Pancreas (tissue), 10 donors: ENCODE results near the gene ROBO4. TPM values are rescaled to one million over a fixed set of nuclear protein-coding genes. Genes with fewer than 3 reads are reported as not detected.

Experiments
- ATAC-seq, 4 donors: fragments of 200-7000 bp; cut with Tn5 transposase; one replicate each; pipeline versions ENCODE4 v1.8.0 to v1.9.1; 2020; ENCODE audit warnings: mild to moderate bottlenecking in 4 of 4, moderate library complexity in 4 of 4
- DNase-seq, 6 donors: peaks; one replicate each; pipeline ENCODE4 v3.0.0-alpha.2; 2020
- FAIRE-seq: peaks from 2 replicates; lab custom pipeline; 2012; peaks lifted over from hg19 to GRCh38; lab: Jason Lieb, UNC
- H3K27ac ChIP-seq, 4 donors: fragments of 200-600 bp; sonication (generic); 1 replicate in 3 of 4; 2 replicates in 1 of 4; pipeline versions ENCODE4 v1.5.0 to v1.8.0; 2020
- H3K27me3 ChIP-seq, 4 donors: fragments of 200-600 bp; one replicate each; pipeline ENCODE4 v1.8.0; 2021
- H3K36me3 ChIP-seq, 3 donors: fragments of 200-600 bp; sonication (generic) in 1 of 3; one replicate each; pipeline versions ENCODE4 v1.5.0 to v1.8.0; 2020 to 2021
- H3K4me1 ChIP-seq, 3 donors: fragments of 200-600 bp; one replicate each; pipeline ENCODE4 v1.8.0; 2021
- H3K4me3 ChIP-seq, 4 donors: fragments of 200-600 bp; sonication (generic) in 2 of 4; one replicate each; pipeline versions ENCODE4 v1.5.0 to v1.8.0; 2020 to 2021
- H3K9me3 ChIP-seq, 4 donors: fragments of 200-600 bp; one replicate each; pipeline ENCODE4 v1.8.0; 2021
- CTCF ChIP-seq, 4 donors: fragments of 200-600 bp; sonication (generic) in 3 of 4; IDR thresholded peaks; one replicate each; pipeline versions ENCODE4 v1.5.0 to v1.8.0; 2021; ENCODE audit warnings: antibody characterized with exemption in 4 of 4
- WGBS, 2 donors: extraction: QIAGEN DNeasy Blood & Tissue Kit; methylation state at CpG; one replicate each; pipeline ENCODE4 v1.1.7; 2013; 5-methylcytosine and 5-hydroxymethylcytosine counted together
- intact Hi-C, 3 donors: fragments of 100-400 bp; cut with DNase I; formaldehyde crosslinking; loops; one replicate each; pipeline versions ENCODE4 v1.11.1 to v1.14.2; 2022
- polyA plus RNA-seq, 2 donors: library from polyadenylated mRNA; stranded (reverse); fragments of 200-250 nt; gene quantifications; one replicate each; pipeline ENCODE4 v1.2.3, GENCODE V29; 2013
- total RNA-seq, 6 donors: library from RNA; stranded (reverse); fragmentation: NEBNext Ultra II Directional in 4 of 6; extraction: Animal tissue kit (Norgen Biotek cat#: 25700) in 4 of 6; gene quantifications; one replicate each; pipeline versions ENCODE4 v1.2.1 to v1.2.4, GENCODE V29; 2021 to 2023
- donor health status: healthy with polysubstance abuse.
- donor health status: DM: no; HTN: no; CAD: no; lungs with moderate emphysema.
- donor health status: DM: no; HTN: no; CAD: no.
- donor health status: control.
- donor health status: control.
- donor health status: Bipolar disorder and iron deficiency.
- donor health status: DM: yes; HTN: yes; CAD: no.
- donor health status: DM: no; HTN: no; CAD: no.
- donor health status: DM: no; HTN: no; CAD: no.
- donor health status: DM: yes; HTN: yes; CAD: no.

Gene ROBO4
- total and polyA plus RNA-seq, 8 donors: 2.3 to 9.8 (median 3.8) TPM

- TF ChIP-seq CTCF (IDR thresholded peaks at IDR 0.05): no peak
- Histone ChIP-seq H3K36me3 (no peaks in the 10 kb centered on the region), H3K4me1 (peaks cover 0 to 5% (median 0%) of the 10 kb centered on the region in 3 donors), H3K27ac (no peak overlapping the region), H3K27me3 (peaks cover 0 to 6% (median 0%) of the 10 kb centered on the region in 4 donors), H3K9me3 (no peaks in the 10 kb centered on the region), H3K4me3 (no peak overlapping the region)
- ATAC-seq: no peak
- intact Hi-C loops: no loop called here
- WGBS, 2 donors: 75 to 83% methylated on average over 8 of the region's 8 CpGs
- peak in 1 of 6 donors; percentile 18 for DNase-seq
- FAIRE-seq: no peak
Observed at GRCh38 chr11:124873951-124874350, 23.7 kb downstream of the ROBO4 start.

GRCh38 chr11:124872741-124873140 lies 24.9 kb downstream of the ROBO4 start:
- Histone ChIP-seq H3K36me3 (no peaks in the 10 kb centered on the region), H3K27me3 (peaks cover 0 to 17% (median 0%) of the 10 kb centered on the region in 4 donors), H3K4me3 (no peak overlapping the region), H3K27ac (no peak overlapping the region), H3K4me1 (peaks cover 0 to 5% (median 0%) of the 10 kb centered on the region in 3 donors), H3K9me3 (no peaks in the 10 kb centered on the region)
- DNase-seq (peak in 1 of 6 donors; percentile 23), FAIRE-seq (no peak), ATAC-seq (no peak)
- intact Hi-C loops: no loop called here
- WGBS, 2 donors: 18 to 19% methylated on average over 9 of the region's 9 CpGs
- TF ChIP-seq CTCF (IDR thresholded peaks at IDR 0.05): no peak

GRCh38 chr11:124872280-124872679 lies 25.4 kb downstream of the ROBO4 start:
- no peak for TF ChIP-seq CTCF (IDR thresholded peaks at IDR 0.05)
- WGBS, 2 donors: 33 to 35% methylated on average over 8 of the region's 8 CpGs

GRCh38 chr11:124870430-124870829 lies 27.2 kb downstream of the ROBO4 start:
- H3K27me3 ChIP-seq: peaks cover 0 to 40% (median 7%) of the 10 kb centered on the region in 4 donors
- no peak overlapping the region for H3K27ac ChIP-seq
- no peak for FAIRE-seq
- intact Hi-C loops: no loop called here
- no peaks in the 10 kb centered on the region for H3K36me3 ChIP-seq
- 43 to 46% methylated on average over 7 of the region's 7 CpGs for WGBS, 2 donors
- no peaks in the 10 kb centered on the region for H3K9me3 ChIP-seq
- TF ChIP-seq CTCF (IDR thresholded peaks at IDR 0.05): no peak
- peaks cover 0 to 7% (median 0%) of the 10 kb centered on the region in 3 donors for H3K4me1 ChIP-seq
- H3K4me3 ChIP-seq: no peak overlapping the region
- no peak for ATAC-seq
- peak in 1 of 6 donors; percentile 45 for DNase-seq

More at GRCh38 chr11:124872280-124872679, 25.4 kb downstream of the ROBO4 start:
- Histone ChIP-seq H3K9me3 (no peaks in the 10 kb centered on the region), H3K36me3 (no peaks in the 10 kb centered on the region), H3K27me3 (peaks cover 0 to 22% (median 0%) of the 10 kb centered on the region in 4 donors), H3K4me3 (no peak overlapping the region), H3K27ac (no peak overlapping the region), H3K4me1 (peaks cover 0 to 5% (median 0%) of the 10 kb centered on the region in 3 donors)
- ATAC-seq: no peak
- DNase-seq: peak in 1 of 6 donors; percentile 54
- intact Hi-C loops: no loop called here
- no peak for FAIRE-seq

- DNase-seq: peak in 1 of 6 donors; percentile 27
- peaks cover 0 to 45% (median 7%) of the 10 kb centered on the region in 4 donors for H3K27me3 ChIP-seq
- TF ChIP-seq CTCF (IDR thresholded peaks at IDR 0.05): no peak
- no peaks in the 10 kb centered on the region for H3K36me3 ChIP-seq
- no peak for FAIRE-seq
- intact Hi-C loops: no loop called here
- WGBS, 2 donors: 38 to 44% methylated on average over 14 of the region's 14 CpGs
- H3K9me3 ChIP-seq: no peaks in the 10 kb centered on the region
- H3K4me3 ChIP-seq: no peak overlapping the region
- H3K4me1 ChIP-seq: peaks cover 0 to 9% (median 0%) of the 10 kb centered on the region in 3 donors
- no peak for ATAC-seq
- no peak overlapping the region for H3K27ac ChIP-seq
Observed at GRCh38 chr11:124869856-124870387, 27.7 kb downstream of the ROBO4 start.
